Activated effector memory CD4-positive, alpha-beta T cell treated with anti-CD3 and anti-CD28 coated beads, Interleukin-2, amount 50 U/mL, for 16 hours (primary cell): ENCODE results near the gene COA1.
A peak's percentile ranks its signal among the peaks of the same experiment; 100 is the strongest.
"Not testable (repeated sequence)": the region's sequence is repeated elsewhere in the genome, so short reads cannot be mapped to it uniquely, and the experiment has no call there.

ENCODE experiments used
- DNase-seq: peaks from one replicate; pipeline ENCODE4 v3.0.0-alpha.2; 2020

COA1 gene

DNA sequence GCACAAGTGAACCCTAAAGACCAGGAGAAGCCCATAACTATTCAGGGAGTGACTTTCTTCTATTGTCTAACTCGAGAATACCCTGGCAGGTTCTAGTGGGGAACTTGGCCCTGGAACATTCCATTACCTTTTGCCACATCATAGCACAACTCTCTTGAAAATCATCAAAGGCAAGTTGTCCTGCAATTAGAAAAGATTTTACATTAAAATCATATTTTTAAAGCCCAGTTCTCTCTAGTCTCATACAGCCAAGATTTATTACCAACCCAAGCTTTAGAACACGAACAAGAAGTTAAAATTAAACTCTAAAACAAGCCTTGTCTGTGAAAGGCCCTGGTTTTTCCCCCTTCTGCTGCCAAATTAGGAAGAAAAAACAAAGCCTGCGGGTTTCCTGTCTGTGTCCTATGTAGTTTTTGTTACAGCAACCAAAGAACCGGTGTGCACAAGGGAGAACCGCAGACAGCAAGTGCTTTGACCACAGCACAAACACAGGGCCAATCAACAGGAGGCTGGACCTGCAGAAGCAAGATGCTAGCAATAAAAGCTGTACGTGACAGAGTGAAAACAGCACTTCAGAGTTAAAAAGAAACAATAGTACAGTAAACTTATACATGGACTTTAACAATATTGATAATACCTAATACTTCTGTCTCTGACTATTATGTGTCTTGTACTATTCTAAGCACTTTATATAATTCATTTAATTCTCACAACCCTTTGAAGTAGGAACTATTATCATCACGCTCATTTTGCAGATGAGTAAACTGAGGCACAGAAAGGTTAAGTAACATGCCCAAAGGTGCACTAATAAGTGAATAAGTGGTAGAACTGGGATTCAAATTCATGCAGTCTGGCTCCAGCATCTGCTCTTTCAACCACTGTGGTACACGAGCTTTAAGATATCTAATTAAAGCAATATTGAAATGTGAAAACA lies 80.6 kb downstream of the COA1 start:
- peak; percentile 86 for DNase-seq

DNA sequence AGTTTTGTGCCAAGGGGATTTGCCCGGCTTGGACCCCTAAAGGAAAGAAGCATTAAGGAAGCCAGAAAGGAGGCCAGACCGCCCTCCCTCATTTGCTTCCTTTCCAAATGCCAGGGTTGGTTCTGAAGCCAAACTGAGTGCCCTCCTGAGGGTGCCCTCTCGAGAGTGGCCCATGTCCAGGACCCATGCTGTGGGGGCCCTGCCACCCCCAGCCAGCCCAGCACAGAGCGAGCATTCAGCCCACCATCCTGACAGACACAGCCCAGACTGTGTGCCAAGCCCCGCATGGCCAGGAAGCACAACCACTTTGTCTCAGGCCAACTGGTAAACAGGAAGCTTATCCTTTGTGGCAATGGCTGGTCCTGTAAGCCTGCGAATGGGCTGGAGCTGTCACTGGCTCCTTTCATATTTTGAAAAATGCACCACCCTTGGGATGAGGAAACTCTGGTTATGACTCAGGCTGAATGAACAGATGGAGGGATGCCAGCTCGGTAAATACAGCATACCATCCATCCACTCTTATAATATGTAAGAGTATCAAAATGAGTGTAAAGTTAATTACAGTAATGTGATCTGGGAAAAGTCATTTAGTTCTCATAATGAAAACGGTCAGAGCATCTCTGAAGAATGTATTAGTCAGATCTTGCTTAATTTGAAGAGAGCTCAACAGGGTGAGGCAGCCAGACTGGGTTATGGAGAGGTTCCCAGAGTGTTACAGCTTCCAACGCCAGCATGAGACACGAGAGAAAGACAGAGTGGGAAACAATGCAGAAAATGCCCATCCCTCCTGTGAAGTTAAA lies 81.5 kb downstream of the COA1 start:
- peak; percentile 74 for DNase-seq

DNA sequence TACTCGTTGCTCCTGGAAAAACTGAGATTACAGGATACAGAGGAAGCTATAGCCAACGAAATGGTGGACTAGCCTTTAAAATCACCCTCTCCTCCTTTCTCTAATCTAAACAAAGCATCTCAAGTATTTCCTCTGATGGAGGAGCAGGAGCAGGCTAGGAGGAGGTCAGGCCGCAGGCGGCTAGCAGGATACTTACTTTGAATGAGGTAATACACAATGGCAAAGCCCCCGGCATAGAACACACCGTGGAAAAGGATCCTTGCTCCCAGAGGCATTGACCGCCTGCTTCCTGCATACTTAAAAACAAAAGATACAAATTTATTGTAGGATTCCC lies 82.0 kb downstream of the COA1 start:
- DNase-seq: no peak

DNA sequence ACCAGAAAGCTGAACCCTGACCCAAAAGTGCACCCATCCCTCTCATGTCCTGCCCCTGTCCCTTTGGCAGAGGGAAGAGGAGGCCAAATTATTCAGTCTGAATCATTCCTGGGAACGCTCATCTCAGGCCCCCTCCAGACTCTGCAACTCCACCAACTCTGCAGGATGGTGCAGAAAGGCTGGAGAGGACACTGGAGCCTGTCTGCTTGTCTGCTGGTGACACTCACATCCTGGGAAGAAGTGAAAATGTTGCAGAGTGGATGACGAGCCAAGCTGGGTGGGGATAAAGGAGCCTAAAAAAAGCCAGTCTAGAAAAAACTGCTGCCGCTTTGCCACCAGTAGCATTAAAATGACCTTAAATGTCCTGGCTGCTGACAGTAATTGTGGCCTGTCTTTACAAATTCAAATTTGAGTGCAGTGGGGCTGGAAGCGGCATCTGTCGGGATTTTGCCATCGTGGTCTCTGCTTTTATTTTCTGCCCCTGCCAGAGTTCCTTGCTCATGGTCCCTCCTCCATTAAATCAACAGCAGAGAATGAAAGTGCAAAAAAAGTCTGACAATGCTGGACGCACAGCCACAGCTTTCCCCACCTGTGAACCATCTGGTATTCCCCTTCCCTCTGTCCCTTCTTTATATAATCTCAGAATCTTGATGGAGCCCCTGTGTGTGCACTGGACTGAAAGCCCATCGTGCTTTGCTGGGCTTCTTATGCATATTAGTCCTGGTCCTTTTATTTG lies 82.6 kb downstream of the COA1 start:
- DNase-seq: no peak

DNA sequence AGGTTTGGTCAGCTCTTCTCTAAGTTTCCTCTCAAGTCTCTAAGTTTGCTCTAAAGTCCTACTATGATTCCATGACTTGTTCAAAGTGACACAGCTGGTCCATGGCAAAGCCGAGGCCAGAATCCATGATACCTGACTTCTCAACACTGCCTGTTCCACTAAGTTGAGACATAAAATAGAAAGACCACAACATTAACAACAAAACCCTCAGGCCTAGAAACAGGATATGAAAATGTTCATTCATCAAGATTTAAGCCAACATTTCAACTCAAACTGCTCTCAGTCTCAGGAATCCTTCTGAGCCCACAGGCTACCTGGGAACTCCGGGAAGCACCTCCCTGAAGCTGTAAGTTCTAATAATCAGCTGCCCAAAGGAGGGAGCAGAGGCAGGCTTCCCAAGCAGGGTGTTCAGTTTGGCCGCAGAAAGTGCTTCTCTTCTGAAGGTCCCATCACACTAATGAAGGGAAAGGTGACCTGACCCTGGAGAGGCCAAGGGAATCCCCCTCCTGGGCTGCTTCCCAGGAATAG lies 83.6 kb downstream of the COA1 start:
- no peak for DNase-seq

DNA sequence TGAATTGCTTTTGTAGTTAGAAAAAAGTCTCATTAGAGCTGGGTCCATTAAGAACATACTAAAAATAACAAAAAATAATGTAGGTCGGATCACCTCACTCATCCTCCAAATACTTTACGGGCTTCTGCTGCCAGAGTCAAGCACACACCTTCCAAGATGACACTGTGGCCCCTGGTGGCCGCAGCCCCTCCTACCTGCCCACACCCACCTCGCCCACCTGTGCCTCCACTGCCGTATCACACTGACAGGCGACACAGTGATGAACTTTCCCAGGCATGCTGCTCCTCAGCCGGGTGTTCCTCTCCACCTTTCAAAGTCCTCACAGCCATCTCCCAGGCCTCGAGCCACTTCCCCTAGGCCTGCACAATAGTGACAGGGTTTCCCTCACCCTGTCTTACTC lies 85.5 kb downstream of the COA1 start:
- DNase-seq: no peak

DNA sequence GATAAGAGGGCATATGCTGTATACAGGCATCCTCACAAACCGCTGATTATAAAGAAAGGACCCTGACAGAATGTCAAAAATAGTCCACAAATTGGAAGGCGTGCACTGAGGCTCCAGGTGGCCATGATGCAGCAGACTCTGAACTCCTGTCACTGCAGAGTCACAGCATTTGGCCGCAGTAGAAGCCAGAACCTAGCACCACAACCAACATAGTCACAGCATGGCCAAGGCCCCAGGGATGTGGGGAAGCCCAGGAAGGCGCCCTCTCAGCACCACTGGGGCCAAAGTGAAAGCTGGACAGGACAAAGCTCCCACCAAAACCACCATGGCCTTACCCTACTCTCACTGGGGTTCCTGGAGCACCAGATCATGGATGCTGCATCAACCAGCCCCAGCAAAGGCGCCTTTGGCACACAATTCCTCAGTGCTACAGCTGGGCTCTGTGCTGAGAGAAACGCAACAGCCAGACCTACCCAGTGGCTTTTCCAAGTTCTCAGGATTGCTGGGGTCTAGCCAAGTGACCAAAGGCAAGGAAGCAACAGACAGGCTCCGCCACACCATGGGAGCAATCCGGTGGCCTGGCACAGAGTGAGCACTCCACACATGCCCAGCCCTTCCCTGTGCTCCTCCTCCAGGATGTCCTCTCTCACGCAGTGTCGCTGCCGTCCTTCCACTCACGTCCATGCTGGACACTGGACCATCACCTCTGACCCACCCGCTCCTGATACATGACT lies 86.3 kb downstream of the COA1 start:
- DNase-seq: no peak

DNA sequence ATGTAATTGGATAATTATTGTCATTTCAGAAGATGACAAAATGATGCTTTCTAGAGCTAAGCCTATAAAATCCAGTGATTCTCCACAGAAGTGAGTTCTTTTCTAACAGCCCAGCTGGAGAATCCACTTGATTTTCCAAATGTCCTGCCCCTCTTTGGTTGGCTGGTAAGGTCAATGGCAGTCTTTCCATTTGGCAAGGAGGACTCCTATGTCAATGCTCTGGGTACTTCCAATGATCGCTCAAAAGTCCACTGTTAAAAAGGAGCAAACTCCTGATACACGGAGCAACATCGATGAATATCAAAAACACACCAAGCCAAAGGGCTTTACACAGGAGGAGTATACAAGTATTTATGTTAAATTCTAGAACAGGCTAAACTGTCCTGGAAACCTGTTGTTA lies 88.6 kb downstream of the COA1 start:
- no peak for DNase-seq

DNA sequence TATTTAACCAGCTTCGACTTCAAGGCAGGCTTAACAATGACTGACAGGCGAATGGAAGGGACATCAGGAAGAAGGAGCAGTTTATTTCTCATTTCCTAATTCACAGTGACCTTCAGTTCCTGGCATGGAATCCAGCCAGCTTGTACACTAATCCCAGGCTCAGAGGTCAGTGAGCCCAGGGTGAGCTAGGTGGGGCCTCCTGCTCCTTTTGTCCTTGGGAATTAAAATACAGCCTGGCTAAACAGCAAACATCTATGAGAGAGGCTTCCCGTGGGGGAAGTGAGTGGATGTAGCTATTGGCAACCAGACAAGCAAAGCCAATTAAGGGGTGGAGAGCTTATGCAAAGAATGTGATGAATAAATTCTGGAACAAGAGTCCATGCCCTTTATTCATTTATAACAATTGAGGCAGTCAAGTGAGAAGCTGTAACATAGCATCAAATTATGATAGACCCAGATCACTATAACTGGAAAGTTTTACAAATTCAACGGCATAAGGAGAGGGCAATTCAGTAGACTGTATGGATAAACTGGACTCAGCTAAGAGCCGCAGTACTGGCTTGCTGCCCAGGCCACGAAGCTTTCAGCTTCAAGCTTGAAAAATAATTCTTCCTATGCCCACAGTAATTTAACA lies 89.3 kb downstream of the COA1 start:
- DNase-seq: no peak

DNA sequence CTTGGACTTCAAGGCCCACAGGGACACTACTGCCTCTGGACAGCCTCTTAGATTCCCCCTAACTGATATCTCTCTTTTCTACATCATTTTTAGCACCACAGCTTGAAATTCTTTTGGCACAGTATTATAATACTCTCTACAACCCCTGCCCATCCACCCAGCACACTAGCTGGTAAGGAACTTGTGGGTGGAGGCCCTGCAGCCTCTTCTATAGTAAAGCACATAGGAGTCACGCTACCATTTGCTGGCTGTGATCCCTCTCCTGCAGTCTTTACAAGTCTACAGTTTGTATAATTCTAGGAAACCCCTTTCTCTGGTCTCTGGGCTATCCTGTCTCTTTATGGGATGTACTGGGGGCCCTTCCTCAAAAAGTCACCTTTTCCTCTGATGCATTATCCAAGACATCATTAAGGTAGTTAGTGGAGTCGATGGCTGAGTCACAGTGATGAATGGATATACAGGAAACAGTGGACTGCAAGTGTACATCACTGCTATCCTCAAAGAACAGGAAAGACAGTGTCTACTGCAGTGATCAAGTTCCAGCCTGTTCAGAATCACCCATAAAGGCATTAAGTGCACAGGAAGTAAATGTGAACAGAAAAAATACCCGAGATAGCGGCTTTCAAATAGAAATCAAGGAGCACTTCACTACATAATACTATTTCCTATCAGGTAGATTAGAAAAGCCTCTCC lies 92.1 kb downstream of the COA1 start:
- DNase-seq: no peak

DNA sequence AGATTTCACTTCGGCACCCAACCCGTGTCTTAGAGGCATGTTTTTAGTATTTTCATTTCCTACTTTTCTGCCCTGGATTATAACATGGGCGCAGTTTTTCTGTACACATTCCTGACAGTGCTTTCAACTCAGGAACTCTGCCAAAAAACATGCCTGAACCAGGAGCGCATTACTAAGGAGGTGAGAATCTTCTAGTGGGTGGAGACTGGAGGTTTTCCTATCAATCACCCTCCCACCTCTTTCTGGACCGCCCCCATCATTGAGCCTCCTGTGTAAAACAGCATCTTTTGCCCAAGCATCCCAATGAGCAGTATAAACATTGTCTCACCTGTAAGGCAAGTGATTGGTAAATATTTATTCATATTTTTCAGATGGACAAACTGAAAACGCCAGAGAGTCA lies 93.2 kb downstream of the COA1 start:
- no peak for DNase-seq

DNA sequence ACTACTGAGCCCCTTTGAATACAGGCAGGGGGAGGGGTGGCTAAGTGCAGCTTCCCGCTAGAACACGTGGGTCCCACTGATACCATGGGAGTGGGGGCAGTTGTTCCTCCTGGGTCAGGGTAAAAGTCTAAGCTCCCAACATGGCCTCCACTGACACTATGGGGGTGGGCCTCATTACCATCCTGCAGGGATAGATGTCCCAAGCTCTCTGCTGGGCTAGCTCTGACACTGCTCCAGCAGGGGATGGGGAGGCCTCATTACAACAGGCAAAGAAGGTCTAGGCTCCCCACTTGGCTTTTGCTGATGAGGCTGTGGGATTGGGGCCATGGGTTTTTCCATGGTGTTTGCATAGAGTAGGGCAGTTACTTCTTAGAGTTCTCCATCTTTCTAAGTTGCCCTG lies 94.9 kb downstream of the COA1 start:
- DNase-seq: no peak

DNA sequence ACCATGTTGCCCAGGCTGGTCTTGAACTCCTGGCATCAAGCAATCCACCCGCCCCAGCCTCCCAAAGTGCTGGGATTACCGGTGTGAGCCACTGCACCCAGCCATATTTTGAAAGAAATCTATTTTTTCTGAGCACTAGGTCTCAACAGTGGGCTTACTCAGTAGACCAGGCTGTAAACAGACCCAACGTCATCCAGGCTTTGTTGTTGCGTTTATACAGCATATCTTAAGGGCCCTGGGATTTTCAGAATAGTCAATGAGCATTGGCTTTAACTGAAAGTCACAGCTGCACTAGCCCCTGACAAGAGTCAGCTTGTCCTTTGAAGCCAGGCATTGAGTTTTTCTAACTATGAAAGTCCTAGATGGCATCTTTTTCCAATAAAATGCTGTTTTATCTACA lies 96.6 kb downstream of the COA1 start:
- no peak for DNase-seq

DNA sequence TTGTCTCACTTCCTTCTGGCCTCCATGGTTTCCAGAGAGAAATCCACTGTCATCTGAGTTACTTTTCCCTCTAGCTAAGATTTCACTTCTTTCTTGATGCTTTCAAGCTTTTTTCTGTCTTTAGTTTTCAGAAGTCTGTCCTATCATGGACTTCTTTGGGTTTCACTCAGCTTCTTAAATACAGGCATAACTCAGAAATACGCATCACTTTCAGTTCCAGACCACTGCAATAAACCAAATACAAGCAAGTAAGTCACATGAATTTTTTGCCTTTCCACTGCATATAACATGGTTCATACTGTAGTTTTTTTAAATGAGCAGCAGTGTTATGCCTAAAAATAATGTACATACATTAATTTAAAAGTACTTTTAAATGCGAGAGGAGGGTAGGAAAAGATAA lies 97.8 kb downstream of the COA1 start:
- DNase-seq: no peak

DNA sequence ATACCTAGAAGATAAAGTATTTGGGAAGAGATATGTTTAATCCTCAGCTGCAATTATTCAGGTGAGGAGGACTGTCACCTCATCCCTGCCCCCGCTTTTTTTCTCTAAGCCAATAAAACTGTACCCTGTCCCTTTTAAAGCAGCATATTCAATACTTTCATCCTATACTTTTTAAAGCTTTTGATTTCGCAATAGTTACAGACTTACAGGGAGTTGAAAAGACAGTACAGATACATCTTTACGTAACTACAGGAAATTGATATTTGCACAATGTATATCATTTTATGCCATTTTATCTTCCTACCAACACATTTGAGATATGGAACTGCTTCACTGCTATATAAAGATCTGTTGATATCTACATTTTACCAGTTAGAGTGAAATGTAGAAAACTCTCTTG lies 98.8 kb downstream of the COA1 start:
- no peak for DNase-seq

DNA sequence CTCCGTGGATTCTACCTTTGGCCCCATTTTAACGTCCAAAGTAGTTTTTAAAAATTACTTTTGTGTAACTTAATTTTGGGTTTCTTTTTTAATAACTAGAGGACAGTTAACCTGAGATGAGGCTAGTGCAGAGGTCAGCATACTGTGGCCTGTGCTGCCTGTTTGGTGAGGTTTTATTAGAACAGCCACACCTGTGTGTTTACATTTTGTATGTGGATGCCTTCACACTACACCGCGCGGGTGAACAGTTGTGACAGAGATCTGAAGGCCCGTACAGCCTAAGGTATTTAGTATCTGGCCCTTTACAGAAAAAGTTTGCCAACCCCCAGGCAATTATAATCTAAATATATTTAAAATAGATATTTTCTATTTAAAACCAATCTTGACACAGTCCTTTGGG lies 99.5 kb downstream of the COA1 start:
- no peak for DNase-seq

DNA sequence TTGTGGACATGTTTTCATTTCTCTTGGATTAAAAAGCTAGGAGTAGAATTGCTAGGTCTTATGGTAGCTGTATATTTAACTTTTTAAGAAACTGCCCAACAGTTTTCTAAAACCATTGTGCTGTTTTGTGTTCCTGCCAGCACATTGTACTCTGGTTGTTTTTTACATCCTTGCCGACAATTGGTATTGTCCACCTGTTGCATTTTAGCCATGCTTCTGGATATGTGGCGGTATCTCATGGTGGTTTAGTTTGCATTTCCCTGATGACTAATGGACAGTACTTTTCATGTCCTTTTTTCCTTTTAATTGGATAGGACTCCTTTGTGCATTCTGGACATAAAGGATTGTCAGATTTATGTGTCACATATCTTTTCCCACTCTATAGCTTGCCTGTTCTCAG lies 100.9 kb downstream of the COA1 start:
- no peak for DNase-seq

DNA sequence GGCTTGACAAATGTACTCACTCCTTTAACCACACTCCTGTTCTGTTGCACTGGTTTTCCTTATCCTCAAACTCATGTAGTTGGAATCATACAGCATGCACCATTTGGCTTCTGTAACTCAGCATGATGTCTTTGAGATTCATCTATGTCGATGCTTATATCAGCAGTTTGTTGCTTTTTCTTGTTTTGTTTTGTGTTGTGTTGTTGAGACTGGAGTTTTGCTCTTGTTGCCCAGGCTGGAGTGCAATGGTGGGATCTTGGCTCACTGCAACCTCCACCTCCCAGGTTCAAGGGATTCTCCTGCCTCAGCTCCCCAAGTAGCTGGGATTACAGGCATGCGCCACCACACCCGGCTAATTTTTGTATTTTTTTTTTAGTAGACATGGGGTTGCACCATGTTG lies 101.5 kb downstream of the COA1 start:
- DNase-seq: not testable (repeated sequence)

DNA sequence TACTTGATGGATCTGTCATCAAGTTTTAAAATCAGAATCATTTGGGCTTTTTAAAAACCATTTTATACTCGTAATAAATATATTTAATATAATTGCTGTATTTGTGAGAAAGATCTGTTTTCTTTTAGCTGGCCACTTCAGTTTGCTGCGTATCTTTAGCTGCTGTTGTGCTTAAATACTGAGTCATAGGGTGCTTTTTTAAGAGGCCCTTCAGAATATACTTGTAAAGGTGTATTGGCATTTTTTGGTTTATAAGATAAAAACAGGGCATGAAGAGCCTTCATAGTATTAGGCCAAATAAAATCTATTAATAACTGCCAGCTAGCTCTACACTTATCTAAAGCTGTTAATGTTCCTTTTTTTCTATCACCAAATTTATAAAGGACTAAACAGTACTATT lies 102.6 kb downstream of the COA1 start:
- no peak for DNase-seq

DNA sequence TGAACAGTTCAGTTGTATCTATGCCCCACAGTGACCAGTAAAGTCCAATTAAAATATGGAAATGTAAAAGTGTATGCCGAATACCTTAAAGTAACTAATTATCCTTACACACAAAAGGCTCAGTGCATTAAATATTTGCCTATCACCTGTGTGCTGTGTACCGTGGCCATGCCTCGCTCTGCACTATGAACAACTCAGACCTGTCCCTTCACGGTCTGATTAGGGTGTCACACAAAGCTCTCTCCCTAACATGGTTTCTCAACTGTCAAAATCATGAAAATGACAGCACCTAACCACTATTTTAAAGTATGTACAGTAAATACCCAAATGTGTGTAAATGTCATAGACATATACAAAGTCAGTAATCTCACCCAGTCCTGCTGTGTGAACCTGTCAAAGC lies 103.3 kb downstream of the COA1 start:
- DNase-seq: no peak

DNA sequence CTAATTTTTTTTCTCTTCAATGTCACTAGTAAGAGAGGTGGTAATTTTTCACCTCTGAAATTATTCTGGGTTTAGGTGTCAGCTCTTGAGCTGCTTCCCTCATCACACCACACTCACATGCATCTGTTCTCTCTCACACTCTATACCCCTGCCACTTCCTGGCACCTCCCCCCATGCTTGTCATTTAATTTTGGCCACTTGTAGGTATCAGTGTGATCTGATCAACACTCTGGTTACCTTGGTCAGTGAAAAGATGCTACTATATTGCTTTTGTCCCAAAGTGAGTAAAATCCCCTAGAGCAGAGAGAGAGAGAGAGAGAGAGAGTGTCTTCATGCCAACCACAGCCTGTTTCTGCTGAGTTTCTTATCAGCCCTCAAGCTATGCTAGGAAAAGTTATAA lies 103.9 kb downstream of the COA1 start:
- peak; percentile 73 for DNase-seq

DNA sequence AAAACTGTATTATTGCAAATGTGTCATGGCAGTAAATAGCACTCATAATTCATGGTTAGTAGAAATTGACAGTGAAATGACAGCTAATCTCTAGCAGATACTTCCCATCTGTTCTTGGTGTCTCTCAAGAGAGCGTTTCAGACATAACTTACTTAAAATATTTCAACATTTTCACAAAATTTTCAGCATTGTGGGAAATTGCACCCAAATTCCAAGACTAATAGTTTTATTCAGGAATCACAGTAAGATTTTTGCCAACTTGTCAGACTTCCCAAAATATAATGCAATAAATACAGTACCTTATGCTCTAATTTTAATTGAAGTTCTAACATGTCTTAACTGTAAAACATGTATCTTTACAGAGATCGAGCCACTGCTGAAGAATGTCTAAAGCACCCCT lies 105.2 kb downstream of the COA1 start:
- DNase-seq: no peak
